Caco-2 (cell line): ENCODE data around the gene SEMA3F. TPM values are rescaled to one million over a fixed set of nuclear protein-coding genes. Genes with fewer than 3 reads are reported as not detected.

Source experiments
- BruUV-seq: library from RNA; stranded (reverse); fragments of 400-500 nt; replicated peaks from 2 replicates; lab custom pipeline; 2021; lab: Mats Ljungman, UMichigan
- CTCF ChIA-PET: fragments of 300-600 bp; sonication (Branson Sonifier 250); formaldehyde crosslinking; loops from one replicate; lab custom pipeline; 2022; ENCODE audit warnings: antibody characterized with exemption; lab: Charles Lee
- POLR2A ChIA-PET: fragments of 300-600 bp; sonication (Branson Sonifier 250); formaldehyde crosslinking; loops from one replicate; lab custom pipeline; 2022; ENCODE audit warnings: antibody characterized with exemption; lab: Charles Lee
- DNase-seq, 2 experiments: peaks; one replicate each; pipeline versions ENCODE4 v3.0.0 to v3.0.0-alpha.2; 2020 to 2022
- H3K27me3 ChIP-seq: replicated peaks from 2 replicates; pipeline ENCODE4 v1.6.0; 2011; ENCODE audit warnings: low read length; ENCODE audit not compliant: control insufficient read depth, insufficient read depth
- H3K36me3 ChIP-seq: 2 replicates; pipeline ENCODE4 v1.5.1; 2011; ENCODE audit warnings: low read length; ENCODE audit not compliant: control insufficient read depth, insufficient read depth
- H3K4me1 ChIP-seq: fragments of 250-450 bp; sonication (Bioruptor Pico); 2 replicates; pipeline ENCODE4 v1.5.1; 2020; ENCODE audit warnings: mild to moderate bottlenecking
- H3K4me3 ChIP-seq: 2 replicates; pipeline ENCODE4 v1.5.1; 2011; ENCODE audit warnings: low read depth, mild to moderate bottlenecking, control low read depth, low read length
- H3K9me3 ChIP-seq: fragments of 250-450 bp; sonication (Bioruptor Pico); 2 replicates; pipeline ENCODE4 v1.5.1; 2020; ENCODE audit warnings: mild to moderate bottlenecking, moderate library complexity
- H3K27ac Mint-ChIP-seq: one replicate; pipeline ENCODE4 v1.8.0; 2022; ENCODE audit warnings: mixed read lengths; ENCODE audit not compliant: unreplicated experiment
- H3K27me3 Mint-ChIP-seq: one replicate; pipeline ENCODE4 v1.8.0; 2022; ENCODE audit warnings: mixed read lengths; ENCODE audit not compliant: insufficient read depth, unreplicated experiment
- H3K36me3 Mint-ChIP-seq: one replicate; pipeline ENCODE4 v1.8.0; 2022; ENCODE audit warnings: mild to moderate bottlenecking, mixed read lengths; ENCODE audit not compliant: insufficient read depth, unreplicated experiment
- H3K4me1 Mint-ChIP-seq: one replicate; pipeline ENCODE4 v1.8.0; 2022; ENCODE audit warnings: low read depth, mixed read lengths; ENCODE audit not compliant: unreplicated experiment
- H3K4me3 Mint-ChIP-seq: one replicate; pipeline ENCODE4 v1.8.0; 2022; ENCODE audit warnings: mild to moderate bottlenecking, moderate library complexity, mixed read lengths; ENCODE audit not compliant: unreplicated experiment
- H3K9me3 Mint-ChIP-seq: one replicate; pipeline ENCODE4 v1.8.0; 2022; ENCODE audit warnings: mixed read lengths; ENCODE audit not compliant: unreplicated experiment
- intact Hi-C: fragments of 100-400 bp; cut with micrococcal nuclease; formaldehyde crosslinking; loops from one replicate; pipeline ENCODE4 v1.10.0; 2022; ENCODE audit not compliant: unreplicated experiment
- total RNA-seq: library from RNA; stranded (reverse); gene quantifications from 2 replicates; pipeline ENCODE4 v1.2.3, GENCODE V29; 2022
- TF ChIP-seq, protein P1 (sequence below), 2 experiments: fragments of 200-600 bp in 1 of 2; IDR thresholded peaks; 1 replicate in 1 of 2; 2 replicates in 1 of 2; pipeline versions ENCODE4 v1.5.1 to v1.8.0; 2011 to 2022; ENCODE audit warnings: antibody characterized with exemption in 1 of 2, control low read depth in 1 of 2, inconsistent platforms in 1 of 2, low read depth in 1 of 2, low read length in 1 of 2, mild to moderate bottlenecking in 1 of 2, moderate library complexity in 1 of 2; ENCODE audit not compliant: insufficient read depth in 1 of 2, severe bottlenecking in 1 of 2, unreplicated experiment in 1 of 2

The SEMA3F gene
- total RNA-seq, 1 experiment from 2014 or later = 16.5 TPM

DNA sequence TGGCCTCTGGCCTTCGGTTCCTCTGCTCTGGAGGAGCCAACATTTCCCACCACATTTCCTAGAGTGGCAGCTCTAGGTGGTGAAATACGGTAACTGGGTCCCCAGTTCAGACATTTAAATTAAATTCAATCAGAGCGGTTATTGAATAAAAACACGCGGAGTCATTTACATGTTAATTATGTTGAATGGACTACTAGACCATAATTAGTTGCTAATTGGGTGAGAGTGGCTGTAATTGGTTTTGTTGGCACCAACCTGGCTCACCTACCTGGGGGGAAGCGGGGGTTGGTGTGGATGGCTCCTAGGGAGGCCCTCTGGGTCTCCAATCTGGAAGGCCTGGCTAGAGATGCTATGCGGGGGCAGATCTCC, 12.7 kb downstream of the SEMA3F start:
- CTCF ChIA-PET = no interaction called here

DNA sequence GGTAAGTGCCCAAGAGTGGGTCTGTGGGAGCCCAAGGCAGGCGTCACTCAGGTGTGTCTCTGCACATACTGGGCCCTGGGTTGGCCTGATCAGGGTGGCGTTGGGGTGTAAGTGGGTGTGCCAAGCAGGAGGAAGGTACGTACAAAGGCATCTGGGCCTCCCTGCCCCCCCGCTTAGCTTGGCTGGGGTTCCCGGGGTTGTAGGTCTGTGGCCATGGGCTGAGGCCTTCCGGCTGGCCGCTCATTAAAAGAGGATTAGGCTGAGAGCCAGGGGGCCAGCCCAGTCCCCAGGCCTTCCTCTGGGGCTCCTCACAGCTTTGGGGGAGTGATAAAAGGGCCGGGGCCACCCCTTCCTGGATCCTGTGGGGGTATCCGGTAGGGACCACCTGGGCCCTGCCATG, 13.3 kb downstream of the SEMA3F start:
- Histone ChIP-seq H3K36me3 (no peaks in the 10 kb centered on the region; the same call in 1 of the 2 replicates), H3K27me3 (no peaks in the 10 kb centered on the region), H3K9me3 (no peaks in the 10 kb centered on the region), H3K4me1 (peaks cover 25% of the 10 kb centered on the region), H3K4me3 (no peak overlapping the region)
- DNase-seq = no peak
- ChIA-PET CTCF (no interaction called here), POLR2A (no interaction called here)
- Mint-ChIP-seq H3K4me1 (peaks cover 16% of the 10 kb centered on the region), H3K36me3 (no peaks in the 10 kb centered on the region), H3K4me3 (no peak overlapping the region), H3K27me3 (no peaks in the 10 kb centered on the region), H3K9me3 (no peaks in the 10 kb centered on the region), H3K27ac (no peak overlapping the region)
- TF ChIP-seq, protein P1, sequence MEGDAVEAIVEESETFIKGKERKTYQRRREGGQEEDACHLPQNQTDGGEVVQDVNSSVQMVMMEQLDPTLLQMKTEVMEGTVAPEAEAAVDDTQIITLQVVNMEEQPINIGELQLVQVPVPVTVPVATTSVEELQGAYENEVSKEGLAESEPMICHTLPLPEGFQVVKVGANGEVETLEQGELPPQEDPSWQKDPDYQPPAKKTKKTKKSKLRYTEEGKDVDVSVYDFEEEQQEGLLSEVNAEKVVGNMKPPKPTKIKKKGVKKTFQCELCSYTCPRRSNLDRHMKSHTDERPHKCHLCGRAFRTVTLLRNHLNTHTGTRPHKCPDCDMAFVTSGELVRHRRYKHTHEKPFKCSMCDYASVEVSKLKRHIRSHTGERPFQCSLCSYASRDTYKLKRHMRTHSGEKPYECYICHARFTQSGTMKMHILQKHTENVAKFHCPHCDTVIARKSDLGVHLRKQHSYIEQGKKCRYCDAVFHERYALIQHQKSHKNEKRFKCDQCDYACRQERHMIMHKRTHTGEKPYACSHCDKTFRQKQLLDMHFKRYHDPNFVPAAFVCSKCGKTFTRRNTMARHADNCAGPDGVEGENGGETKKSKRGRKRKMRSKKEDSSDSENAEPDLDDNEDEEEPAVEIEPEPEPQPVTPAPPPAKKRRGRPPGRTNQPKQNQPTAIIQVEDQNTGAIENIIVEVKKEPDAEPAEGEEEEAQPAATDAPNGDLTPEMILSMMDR (IDR thresholded peaks at IDR 0.05; ENCODE audit: insufficient read depth in 1 of 2, low read depth in 1 of 2, low read length in 1 of 2, severe bottlenecking in 1 of 2, unreplicated experiment in 1 of 2) = no peak
- no TSS peak for BruUV-seq
- intact Hi-C loops = no loop called here

More for the DNA sequence above, 12.7 kb downstream of the SEMA3F start:
- Histone ChIP-seq H3K4me3 (no peak overlapping the region), H3K36me3 (no peaks in the 10 kb centered on the region; the same call in 1 of the 2 replicates), H3K9me3 (no peaks in the 10 kb centered on the region), H3K27me3 (no peaks in the 10 kb centered on the region), H3K4me1 (peaks cover 25% of the 10 kb centered on the region)
- H3K9me3 Mint-ChIP-seq = no peaks in the 10 kb centered on the region
- no peak for DNase-seq
- intact Hi-C loops = no loop called here
- H3K27me3 Mint-ChIP-seq = no peaks in the 10 kb centered on the region
- H3K4me3 Mint-ChIP-seq = no peak overlapping the region
- TF ChIP-seq, protein P1 (IDR thresholded peaks at IDR 0.05; ENCODE audit: insufficient read depth in 1 of 2, low read depth in 1 of 2, low read length in 1 of 2, severe bottlenecking in 1 of 2, unreplicated experiment in 1 of 2) = no peak
- H3K27ac Mint-ChIP-seq = no peak overlapping the region
- H3K4me1 Mint-ChIP-seq = peaks cover 16% of the 10 kb centered on the region
- POLR2A ChIA-PET = no interaction called here
- BruUV-seq = no TSS peak
- H3K36me3 Mint-ChIP-seq = no peaks in the 10 kb centered on the region

DNA sequence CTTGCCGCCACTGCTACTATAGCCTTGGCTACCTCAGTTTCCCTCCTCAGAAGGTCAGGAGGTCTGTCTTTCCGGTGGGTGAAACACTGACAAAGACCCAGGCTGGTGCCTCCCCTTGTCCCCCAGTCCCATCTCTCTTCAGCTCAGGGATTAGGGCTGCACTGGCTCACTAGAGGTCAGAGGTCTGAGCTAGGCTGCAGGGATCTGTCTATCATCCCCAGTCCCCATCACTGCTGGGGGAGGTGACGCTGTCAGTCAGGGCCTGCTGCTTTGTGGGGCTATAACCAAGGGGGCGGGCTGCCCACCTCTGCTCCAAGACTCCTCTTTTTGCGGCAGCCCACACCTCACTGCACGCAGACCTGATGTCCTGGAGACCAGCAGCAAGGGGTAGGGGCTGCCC, 13.7 kb downstream of the SEMA3F start:
- Mint-ChIP-seq H3K27me3 (no peaks in the 10 kb centered on the region), H3K27ac (no peak overlapping the region), H3K4me1 (peaks cover 16% of the 10 kb centered on the region), H3K4me3 (no peak overlapping the region), H3K9me3 (no peaks in the 10 kb centered on the region), H3K36me3 (no peaks in the 10 kb centered on the region)
- intact Hi-C loops = no loop called here
- BruUV-seq = no TSS peak
- no peak overlapping the region for H3K4me3 ChIP-seq
- H3K36me3 ChIP-seq = no peaks in the 10 kb centered on the region; the same call in 1 of the 2 replicates
- DNase-seq = no peak
- TF ChIP-seq, protein P1 (IDR thresholded peaks at IDR 0.05; ENCODE audit: insufficient read depth in 1 of 2, low read depth in 1 of 2, low read length in 1 of 2, severe bottlenecking in 1 of 2, unreplicated experiment in 1 of 2) = no peak
- H3K9me3 ChIP-seq = no peaks in the 10 kb centered on the region
- peaks cover 25% of the 10 kb centered on the region for H3K4me1 ChIP-seq
- H3K27me3 ChIP-seq = no peaks in the 10 kb centered on the region
- CTCF ChIA-PET = no interaction called here
- POLR2A ChIA-PET = no interaction called here
